ENCODE data around the gene P2RY6.
A peak's percentile ranks its signal among the peaks of the same experiment; 100 is the strongest.

P2RY6 gene

DNA sequence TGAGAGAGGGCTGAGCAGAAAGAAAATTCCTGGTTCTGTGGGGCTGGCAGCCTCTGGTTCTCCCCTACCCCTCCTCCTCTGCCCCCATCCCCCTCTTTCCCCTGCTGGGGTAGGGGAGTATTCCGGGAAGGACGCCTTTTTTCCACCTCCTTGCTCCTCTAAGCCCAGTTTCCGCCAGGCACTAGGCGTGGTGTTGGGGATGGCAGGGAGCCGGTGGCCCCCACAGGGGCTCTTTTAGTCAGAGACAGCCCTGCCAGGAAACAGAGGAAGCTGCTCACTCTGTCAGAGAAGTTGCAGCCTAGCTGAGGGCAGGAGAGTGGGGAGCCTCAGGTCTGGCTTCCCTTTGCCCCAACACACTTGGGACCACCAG is 20.4 kb downstream of the P2RY6 start:
- H3K4me3 ChIP-seq (ENCODE audit: control insufficient read depth, low read depth, low read length): no peak overlapping the region
- no peak for DNase-seq (ENCODE audit: low read depth)
- TF ChIP-seq, protein P1, sequence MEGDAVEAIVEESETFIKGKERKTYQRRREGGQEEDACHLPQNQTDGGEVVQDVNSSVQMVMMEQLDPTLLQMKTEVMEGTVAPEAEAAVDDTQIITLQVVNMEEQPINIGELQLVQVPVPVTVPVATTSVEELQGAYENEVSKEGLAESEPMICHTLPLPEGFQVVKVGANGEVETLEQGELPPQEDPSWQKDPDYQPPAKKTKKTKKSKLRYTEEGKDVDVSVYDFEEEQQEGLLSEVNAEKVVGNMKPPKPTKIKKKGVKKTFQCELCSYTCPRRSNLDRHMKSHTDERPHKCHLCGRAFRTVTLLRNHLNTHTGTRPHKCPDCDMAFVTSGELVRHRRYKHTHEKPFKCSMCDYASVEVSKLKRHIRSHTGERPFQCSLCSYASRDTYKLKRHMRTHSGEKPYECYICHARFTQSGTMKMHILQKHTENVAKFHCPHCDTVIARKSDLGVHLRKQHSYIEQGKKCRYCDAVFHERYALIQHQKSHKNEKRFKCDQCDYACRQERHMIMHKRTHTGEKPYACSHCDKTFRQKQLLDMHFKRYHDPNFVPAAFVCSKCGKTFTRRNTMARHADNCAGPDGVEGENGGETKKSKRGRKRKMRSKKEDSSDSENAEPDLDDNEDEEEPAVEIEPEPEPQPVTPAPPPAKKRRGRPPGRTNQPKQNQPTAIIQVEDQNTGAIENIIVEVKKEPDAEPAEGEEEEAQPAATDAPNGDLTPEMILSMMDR (IDR thresholded peaks at IDR 0.05; ENCODE audit: control insufficient read depth, insufficient read depth, low read depth, low read length, missing control alignments): no peak

DNA sequence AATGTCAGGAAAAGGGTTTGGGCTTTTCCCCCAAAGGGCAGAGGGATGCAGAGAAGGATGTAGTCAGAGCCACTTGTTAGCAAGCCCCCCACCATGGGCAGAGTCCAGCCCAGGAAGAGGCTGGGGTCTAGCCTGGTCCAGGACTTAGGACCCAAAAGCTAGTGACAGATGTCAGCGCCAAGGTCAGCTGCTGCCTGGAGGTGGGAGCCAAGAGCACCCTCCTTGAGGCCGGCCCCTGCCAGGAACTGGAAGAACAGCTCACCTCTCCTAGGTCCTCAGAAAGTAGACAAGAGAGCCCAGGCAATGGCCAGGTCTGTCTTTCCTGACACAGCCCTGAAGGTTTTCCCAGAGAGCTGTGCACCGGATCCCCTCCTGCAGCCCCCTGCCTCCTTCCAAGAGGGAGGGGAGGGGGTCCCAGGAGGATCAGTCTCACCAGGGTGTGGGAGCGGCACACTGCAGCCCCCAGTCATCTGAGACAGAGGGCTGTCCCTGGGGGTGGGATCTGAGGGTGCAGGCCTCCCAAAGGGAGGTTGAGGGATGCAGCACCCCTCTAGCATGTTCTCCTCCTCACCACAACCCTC is 21.3 kb downstream of the P2RY6 start:
- no peak for DNase-seq (ENCODE audit: low read depth)
- no peak overlapping the region for H3K4me3 ChIP-seq (ENCODE audit: control insufficient read depth, low read depth, low read length)
- TF ChIP-seq, protein P1 (IDR thresholded peaks at IDR 0.05; ENCODE audit: control insufficient read depth, insufficient read depth, low read depth, low read length, missing control alignments): no peak

DNA sequence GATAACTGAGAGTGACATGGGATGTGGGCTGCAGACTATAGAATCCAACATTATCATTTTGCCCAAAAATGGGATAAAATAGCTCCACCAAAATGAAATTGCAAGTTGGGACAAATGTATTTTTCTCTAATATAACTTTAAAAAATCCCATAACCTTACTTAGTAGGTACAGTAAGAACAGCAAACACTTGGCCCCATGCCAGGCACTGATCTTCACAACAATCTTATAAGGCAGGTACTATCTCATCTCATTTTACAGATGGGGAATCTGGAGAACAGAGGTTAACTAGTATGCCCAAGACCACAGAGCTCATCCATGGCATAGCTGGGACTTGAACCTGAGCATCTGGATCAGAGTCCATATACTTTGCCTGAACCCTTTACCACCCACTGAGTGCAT is 22.5 kb downstream of the P2RY6 start:
- DNase-seq (ENCODE audit: low read depth): no peak
- no peak overlapping the region for H3K4me3 ChIP-seq (ENCODE audit: control insufficient read depth, low read depth, low read length)
- TF ChIP-seq, protein P1 (IDR thresholded peaks at IDR 0.05; ENCODE audit: control insufficient read depth, insufficient read depth, low read depth, low read length, missing control alignments): no peak

DNA sequence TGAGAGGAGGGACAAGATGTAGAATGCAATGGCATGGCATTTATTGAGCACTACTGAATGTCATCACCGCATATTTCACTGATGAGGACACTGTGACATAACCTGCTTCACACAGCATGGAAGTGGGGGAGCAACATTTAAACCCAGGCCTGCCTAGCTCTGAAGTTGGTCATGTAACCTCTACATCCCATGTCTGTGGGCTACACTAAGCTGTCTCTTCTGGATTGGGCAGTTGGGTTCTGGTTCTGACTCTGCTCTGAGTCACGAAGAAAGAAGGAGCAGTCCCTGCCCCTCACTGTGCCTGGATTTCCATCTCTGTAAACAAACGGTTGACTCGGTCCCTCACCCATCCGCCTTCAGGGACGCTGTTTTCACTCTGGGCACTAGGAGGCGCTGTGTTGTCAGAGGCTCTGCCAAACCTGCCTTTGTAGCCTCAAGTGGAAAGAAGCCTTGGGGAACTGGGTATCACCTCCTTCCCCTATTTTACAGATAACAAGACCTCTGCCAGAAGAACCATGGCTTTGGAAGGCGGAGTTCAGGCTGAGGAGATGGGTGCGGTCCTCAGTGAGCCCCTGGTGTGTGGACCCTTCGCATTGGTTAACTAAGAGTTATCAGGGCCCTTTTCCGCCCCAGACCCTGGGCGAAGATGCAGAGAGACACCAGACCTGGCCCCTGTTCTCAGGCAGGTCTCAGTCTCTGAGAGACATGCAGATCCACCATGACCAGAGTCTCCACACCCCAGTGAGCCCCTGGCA is 23.3 kb downstream of the P2RY6 start:
- no peak overlapping the region for H3K4me3 ChIP-seq (ENCODE audit: control insufficient read depth, low read depth, low read length)
- no peak for DNase-seq (ENCODE audit: low read depth)
- TF ChIP-seq, protein P1 (IDR thresholded peaks at IDR 0.05; ENCODE audit: control insufficient read depth, insufficient read depth, low read depth, low read length, missing control alignments): peak; percentile 96

DNA sequence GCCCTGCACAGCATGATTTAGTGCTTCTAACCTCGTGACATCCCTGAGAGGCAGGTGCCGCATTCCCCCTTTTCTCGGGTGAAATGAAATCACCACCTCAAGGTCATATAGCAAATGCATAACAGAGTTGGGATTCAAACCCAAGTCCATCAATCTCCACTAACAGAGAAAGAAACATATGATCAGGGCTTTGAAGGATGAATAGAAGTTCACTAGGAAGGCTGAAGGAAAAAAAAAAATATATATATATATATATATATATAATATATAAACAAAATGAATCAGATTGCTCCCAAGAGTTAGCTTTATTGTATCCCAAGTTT is 23.8 kb downstream of the P2RY6 start:
- TF ChIP-seq, protein P1 (IDR thresholded peaks at IDR 0.05; ENCODE audit: control insufficient read depth, insufficient read depth, low read depth, low read length, missing control alignments): no peak
- no peak overlapping the region for H3K4me3 ChIP-seq (ENCODE audit: control insufficient read depth, low read depth, low read length)

DNA sequence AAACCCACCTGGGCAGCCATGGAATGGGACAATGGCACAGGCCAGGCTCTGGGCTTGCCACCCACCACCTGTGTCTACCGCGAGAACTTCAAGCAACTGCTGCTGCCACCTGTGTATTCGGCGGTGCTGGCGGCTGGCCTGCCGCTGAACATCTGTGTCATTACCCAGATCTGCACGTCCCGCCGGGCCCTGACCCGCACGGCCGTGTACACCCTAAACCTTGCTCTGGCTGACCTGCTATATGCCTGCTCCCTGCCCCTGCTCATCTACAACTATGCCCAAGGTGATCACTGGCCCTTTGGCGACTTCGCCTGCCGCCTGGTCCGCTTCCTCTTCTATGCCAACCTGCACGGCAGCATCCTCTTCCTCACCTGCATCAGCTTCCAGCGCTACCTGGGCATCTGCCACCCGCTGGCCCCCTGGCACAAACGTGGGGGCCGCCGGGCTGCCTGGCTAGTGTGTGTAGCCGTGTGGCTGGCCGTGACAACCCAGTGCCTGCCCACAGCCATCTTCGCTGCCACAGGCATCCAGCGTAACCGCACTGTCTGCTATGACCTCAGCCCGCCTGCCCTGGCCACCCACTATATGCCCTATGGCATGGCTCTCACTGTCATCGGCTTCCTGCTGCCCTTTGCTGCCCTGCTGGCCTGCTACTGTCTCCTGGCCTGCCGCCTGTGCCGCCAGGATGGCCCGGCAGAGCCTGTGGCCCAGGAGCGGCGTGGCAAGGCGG is 24.5 kb downstream of the P2RY6 start:
- no peak overlapping the region for H3K4me3 ChIP-seq (ENCODE audit: control insufficient read depth, low read depth, low read length)
- DNase-seq (ENCODE audit: low read depth): no peak
- TF ChIP-seq, protein P1 (IDR thresholded peaks at IDR 0.05; ENCODE audit: control insufficient read depth, insufficient read depth, low read depth, low read length, missing control alignments): no peak

More for the DNA sequence above, 23.8 kb downstream of the P2RY6 start:
- DNase-seq (ENCODE audit: low read depth): no peak

Measured in AG09309 (cell line).